HG03066 (cell line): ENCODE results near the gene RAB3A.

ENCODE experiments used
- ATAC-seq: cut with Tn5 transposase; IDR thresholded peaks from one replicate; pipeline ENCODE4 v1.9.1; 2021; ENCODE audit warnings: low read depth; ENCODE audit not compliant: unreplicated experiment

Gene RAB3A

DNA sequence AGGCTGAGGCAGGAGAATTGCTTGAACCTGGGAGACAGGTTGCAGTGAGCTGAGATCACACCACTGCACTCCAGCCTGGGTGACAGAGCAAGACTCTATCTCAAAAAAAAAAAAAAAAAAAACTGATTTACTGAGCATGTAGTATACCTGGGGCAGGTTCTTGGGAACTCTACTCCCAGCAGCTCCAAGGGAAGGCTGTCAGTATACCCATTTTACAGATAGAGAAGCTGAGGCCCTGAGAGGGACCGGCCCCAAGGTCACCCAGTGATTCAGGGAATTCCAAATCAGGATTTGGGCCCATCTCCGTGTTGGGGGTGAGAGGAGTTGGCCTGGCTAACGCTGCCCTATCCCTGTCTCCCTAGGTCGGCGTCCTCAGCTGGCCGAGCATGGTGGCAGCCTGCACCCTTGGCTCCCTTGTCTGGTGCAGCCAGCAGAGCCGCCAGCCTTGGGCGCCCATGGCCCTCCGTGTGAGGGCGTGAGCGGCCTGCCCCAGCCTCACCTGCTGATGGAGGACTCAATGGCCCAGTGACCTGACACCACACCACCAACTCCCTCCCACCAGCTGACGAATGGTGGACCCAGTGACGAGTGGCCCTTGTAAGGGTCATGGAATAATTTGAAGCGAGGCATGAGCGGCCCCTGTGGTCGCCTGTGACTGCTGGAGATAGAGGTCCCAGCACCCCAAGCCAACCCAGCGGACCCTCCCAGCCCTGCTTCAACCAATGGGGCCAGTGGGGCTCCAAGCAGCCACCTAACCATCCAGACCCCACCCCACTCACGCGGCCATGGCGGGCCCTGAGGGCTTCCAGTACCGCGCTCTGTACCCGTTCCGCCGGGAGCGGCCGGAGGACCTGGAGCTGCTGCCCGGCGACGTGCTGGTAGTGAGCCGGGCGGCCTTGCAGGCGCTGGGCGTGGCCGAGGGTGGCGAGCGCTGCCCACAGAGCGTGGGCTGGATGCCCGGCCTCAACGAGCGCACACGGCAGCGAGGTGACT, 48.5 kb downstream of the RAB3A start:
- no peak for ATAC-seq

GRCh38 chr19:18153556-18154134, 50.2 kb downstream of the RAB3A start:
- ATAC-seq: no peak

DNA sequence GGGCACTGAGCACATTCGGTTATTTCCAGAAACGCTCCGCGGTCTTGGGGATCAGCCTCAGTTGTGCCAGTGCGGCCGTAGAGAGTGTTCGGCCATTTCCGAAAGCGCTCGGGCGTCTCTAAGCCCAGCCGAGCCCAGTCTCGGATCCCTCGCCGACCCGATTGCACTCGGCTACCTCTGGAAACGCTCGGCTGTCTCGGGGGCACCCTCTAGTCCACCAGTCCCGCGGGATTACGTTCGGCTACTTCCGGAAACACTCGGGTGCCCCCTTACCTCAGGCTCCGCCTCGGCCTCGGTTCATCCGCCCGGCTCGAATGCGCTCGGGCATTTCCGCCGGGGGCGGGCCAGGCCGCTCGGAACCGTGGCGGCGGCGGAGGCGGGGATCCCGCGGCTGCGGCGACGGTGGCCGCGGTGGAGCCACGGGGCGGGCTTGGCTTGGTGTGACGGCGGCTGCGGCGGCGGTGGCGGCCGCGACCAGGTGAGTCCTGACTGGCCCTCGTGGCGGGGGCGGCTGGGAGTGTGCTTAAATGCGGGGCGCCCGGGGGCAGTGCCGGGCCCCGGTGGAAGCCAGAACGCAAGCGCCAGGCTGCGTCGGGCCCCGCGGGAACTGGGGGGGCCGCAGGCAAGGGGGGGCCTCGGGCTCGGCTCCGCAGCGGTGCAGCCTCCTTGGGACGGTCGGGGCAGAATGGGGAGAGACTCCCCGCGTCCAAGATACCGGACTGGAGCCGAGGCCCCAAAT, 50.9 kb downstream of the RAB3A start, which contains the start of gene PIK3R2:
PIK3R2 (plus strand) TSS at position 347 of the 739 bp plus-strand sequence. CDS start 2,717 bp downstream, outside the sequence.
- ATAC-seq: peak; percentile 65

DNA sequence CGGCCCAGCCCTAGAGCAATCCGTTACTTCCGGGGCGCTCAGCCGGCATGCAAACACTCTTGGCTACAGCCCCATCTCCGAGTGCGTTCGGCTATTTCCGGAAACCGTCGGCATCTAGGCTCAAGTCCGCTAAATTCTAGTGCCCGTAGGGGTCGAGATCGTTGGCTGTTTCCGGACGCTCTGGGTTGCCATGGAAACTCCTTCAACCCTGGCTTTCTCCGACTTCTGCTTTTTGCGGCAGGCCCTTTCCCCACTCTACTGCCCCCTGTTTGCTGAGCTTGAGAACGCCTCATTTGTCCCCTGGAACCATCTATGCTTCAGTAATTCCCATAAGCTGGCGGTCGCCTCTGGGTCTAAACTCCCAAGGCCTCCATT, 51.4 kb downstream of the RAB3A start:
- peak; percentile 76 for ATAC-seq

DNA sequence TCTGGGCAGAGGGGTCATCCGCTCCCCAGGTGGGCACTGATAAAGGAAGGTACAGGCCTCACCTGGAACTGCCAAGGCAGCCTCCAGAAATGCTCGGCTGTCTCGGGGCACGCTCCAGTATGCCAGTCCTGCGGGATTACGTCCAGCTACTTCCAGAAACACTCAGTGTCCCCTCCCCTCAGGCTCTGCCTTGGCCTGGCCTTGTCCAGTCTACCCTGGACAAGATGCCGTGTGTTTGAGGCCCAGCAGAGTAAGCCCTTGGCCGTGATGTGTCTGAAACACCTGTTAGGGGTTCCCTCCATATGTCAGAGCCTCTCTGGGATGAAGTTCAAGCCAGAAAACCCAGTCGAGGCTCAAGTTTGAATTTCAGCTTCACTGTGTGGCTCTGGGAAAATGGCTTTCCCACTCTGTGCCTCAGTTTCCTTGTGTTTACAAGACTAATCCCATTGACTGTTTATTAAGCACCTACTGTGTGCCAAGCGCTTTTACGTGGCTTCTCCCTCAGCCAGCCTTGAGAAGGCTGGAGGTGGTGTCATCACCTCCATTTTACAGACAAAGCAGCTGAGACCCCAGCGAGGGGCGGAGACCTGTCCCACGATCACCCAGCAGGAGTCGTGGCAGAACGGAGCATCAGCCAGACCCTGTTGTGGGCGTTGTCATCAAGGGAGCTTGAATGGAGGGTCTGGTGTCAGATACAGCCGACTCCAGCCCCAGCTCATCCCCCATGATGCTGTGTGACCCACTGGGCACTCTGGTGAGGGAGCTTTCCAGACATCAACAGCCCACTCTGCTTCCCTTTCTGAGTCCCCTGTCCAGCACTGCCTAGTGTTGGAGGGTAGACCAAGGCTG, 52.8 kb downstream of the RAB3A start:
- no peak for ATAC-seq

GRCh38 chr19:18149596-18149975, 54.3 kb downstream of the RAB3A start:
- no peak for ATAC-seq

GRCh38 chr19:18147396-18147795, 56.4 kb downstream of the RAB3A start:
- ATAC-seq: no peak
